ENCODE measurements around the gene DLG1. TPM values are rescaled to one million over a fixed set of nuclear protein-coding genes. Genes with fewer than 3 reads are reported as not detected.

Gene DLG1
- total RNA-seq, 1 experiment from 2014 or later = 75.1 TPM

- DNase-seq = no peak
- Histone ChIP-seq H3K4me3 (no peak overlapping the region), H3K27ac (no peak overlapping the region), H3K9me3 (replicated peaks) (no peaks in the 10 kb centered on the region), H3K36me3 (no peaks in the 10 kb centered on the region), H3K4me1 (no peaks in the 10 kb centered on the region; the same call in 1 of the 2 replicates), H3K27me3 (no peaks in the 10 kb centered on the region)
Observed at GRCh38 chr3:197010556-197011351, 287.7 kb downstream of the DLG1 start.

- Histone ChIP-seq H3K27me3 (no peaks in the 10 kb centered on the region), H3K4me1 (no peaks in the 10 kb centered on the region; the same call in 1 of the 2 replicates), H3K9me3 (replicated peaks) (no peaks in the 10 kb centered on the region)
Observed at GRCh38 chr3:197009532-197010019, 288.8 kb downstream of the DLG1 start.

GRCh38 chr3:197008436-197009209 lies 289.8 kb downstream of the DLG1 start:
- no peaks in the 10 kb centered on the region for H3K9me3 ChIP-seq (replicated peaks)
- no peaks in the 10 kb centered on the region; the same call in 1 of the 2 replicates for H3K4me1 ChIP-seq
- no peaks in the 10 kb centered on the region for H3K36me3 ChIP-seq
- H3K27ac ChIP-seq = no peak overlapping the region
- DNase-seq = no peak
- no peaks in the 10 kb centered on the region for H3K27me3 ChIP-seq
- H3K4me3 ChIP-seq = no peak overlapping the region

More at GRCh38 chr3:197009532-197010019, 288.8 kb downstream of the DLG1 start:
- H3K4me3 ChIP-seq = no peak overlapping the region
- no peak overlapping the region for H3K27ac ChIP-seq
- no peak for DNase-seq
- no peaks in the 10 kb centered on the region for H3K36me3 ChIP-seq

GRCh38 chr3:197007953-197008352 lies 290.5 kb downstream of the DLG1 start:
- Histone ChIP-seq H3K9me3 (replicated peaks) (no peaks in the 10 kb centered on the region), H3K4me3 (no peak overlapping the region)

GRCh38 chr3:197007296-197007940 lies 291.0 kb downstream of the DLG1 start:
- Histone ChIP-seq H3K9me3 (replicated peaks) (no peaks in the 10 kb centered on the region), H3K4me1 (no peaks in the 10 kb centered on the region; the same call in 1 of the 2 replicates), H3K27ac (no peak overlapping the region), H3K36me3 (no peaks in the 10 kb centered on the region), H3K4me3 (no peak overlapping the region), H3K27me3 (no peaks in the 10 kb centered on the region)
- DNase-seq = no peak

More at GRCh38 chr3:197007953-197008352, 290.5 kb downstream of the DLG1 start:
- Histone ChIP-seq H3K27ac (no peak overlapping the region), H3K4me1 (no peaks in the 10 kb centered on the region; the same call in 1 of the 2 replicates), H3K36me3 (no peaks in the 10 kb centered on the region), H3K27me3 (no peaks in the 10 kb centered on the region)
- DNase-seq = no peak

GRCh38 chr3:197006860-197007259 lies 291.6 kb downstream of the DLG1 start:
- DNase-seq = no peak
- Histone ChIP-seq H3K36me3 (no peaks in the 10 kb centered on the region), H3K4me3 (no peak overlapping the region), H3K4me1 (no peaks in the 10 kb centered on the region; the same call in 1 of the 2 replicates), H3K9me3 (replicated peaks) (no peaks in the 10 kb centered on the region), H3K27ac (no peak overlapping the region), H3K27me3 (no peaks in the 10 kb centered on the region)

- Histone ChIP-seq H3K27me3 (no peaks in the 10 kb centered on the region), H3K27ac (no peak overlapping the region), H3K4me3 (no peak overlapping the region), H3K36me3 (no peaks in the 10 kb centered on the region), H3K4me1 (no peaks in the 10 kb centered on the region; the same call in 1 of the 2 replicates), H3K9me3 (replicated peaks) (no peaks in the 10 kb centered on the region)
- DNase-seq = no peak
Observed at GRCh38 chr3:197006446-197006845, 292.0 kb downstream of the DLG1 start.

GRCh38 chr3:197003461-197004385 lies 294.7 kb downstream of the DLG1 start:
- peak overlapping the region; percentile 59 for H3K27ac ChIP-seq
- DNase-seq = peak in 1 of 2 experiments; percentile 51

GRCh38 chr3:197002701-197003454 lies 295.5 kb downstream of the DLG1 start:
- DNase-seq = peak; percentile 71 to 74
- peak overlapping the region; percentile 73 for H3K4me3 ChIP-seq
- H3K4me1 ChIP-seq = no peaks in the 10 kb centered on the region
- no peaks in the 10 kb centered on the region for H3K36me3 ChIP-seq
- no peak overlapping the region; the same call in 1 of the 2 replicates for H3K27ac ChIP-seq
- H3K9me3 ChIP-seq (replicated peaks) = no peaks in the 10 kb centered on the region
- H3K27me3 ChIP-seq = no peaks in the 10 kb centered on the region

More at GRCh38 chr3:197003461-197004385, 294.7 kb downstream of the DLG1 start:
- no peaks in the 10 kb centered on the region for H3K9me3 ChIP-seq (replicated peaks)
- no peaks in the 10 kb centered on the region for H3K4me1 ChIP-seq
- H3K4me3 ChIP-seq = peak overlapping the region; percentile 73
- H3K36me3 ChIP-seq = no peaks in the 10 kb centered on the region
- H3K27me3 ChIP-seq = no peaks in the 10 kb centered on the region

GRCh38 chr3:197001972-197002700 lies 296.3 kb downstream of the DLG1 start:
- Histone ChIP-seq H3K36me3 (no peaks in the 10 kb centered on the region), H3K27me3 (no peaks in the 10 kb centered on the region), H3K27ac (no peak overlapping the region), H3K9me3 (replicated peaks) (no peaks in the 10 kb centered on the region), H3K4me3 (peak overlapping the region; percentile 73), H3K4me1 (peaks cover 3% of the 10 kb centered on the region)
- DNase-seq = no peak

GRCh38 chr3:197001106-197001971 lies 297.1 kb downstream of the DLG1 start:
- no peaks in the 10 kb centered on the region for H3K27me3 ChIP-seq
- H3K9me3 ChIP-seq (replicated peaks) = no peaks in the 10 kb centered on the region
- no peak overlapping the region for H3K27ac ChIP-seq
- no peak for DNase-seq
- no peaks in the 10 kb centered on the region for H3K36me3 ChIP-seq
- H3K4me3 ChIP-seq = no peak overlapping the region
- peaks cover 11% of the 10 kb centered on the region for H3K4me1 ChIP-seq

- Histone ChIP-seq H3K27ac (no peak overlapping the region), H3K36me3 (no peaks in the 10 kb centered on the region), H3K4me1 (peaks cover 21% of the 10 kb centered on the region), H3K9me3 (replicated peaks) (no peaks in the 10 kb centered on the region), H3K27me3 (no peaks in the 10 kb centered on the region), H3K4me3 (no peak overlapping the region)
- no peak for DNase-seq
Observed at GRCh38 chr3:197000211-197000610, 298.2 kb downstream of the DLG1 start.

Data from SJCRH30 (cell line).